BLaER1 treated with 17β-estradiol and CSF1 and Interleukin-3, amounts not matched to agents 10 nM and 100 nM (cell line): ENCODE data around the gene NPIPB6.

Experiments
- H3K27ac ChIP-seq, 11 experiments: shearing (Covaris generic); formaldehyde crosslinking; 2 replicates each; pipeline ENCODE4 v1.8.1; 2022
- H3K27me3 ChIP-seq, 11 experiments: shearing (Covaris generic); formaldehyde crosslinking; 2 replicates each; pipeline ENCODE4 v1.8.1; 2022
- H3K36me3 ChIP-seq, 11 experiments: shearing (Covaris generic); formaldehyde crosslinking; 2 replicates each; pipeline ENCODE4 v1.8.1; 2022
- H3K4me1 ChIP-seq, 10 experiments: shearing (Covaris generic); formaldehyde crosslinking; 2 replicates each; pipeline ENCODE4 v1.8.1; 2022
- H3K4me2 ChIP-seq, 11 experiments: shearing (Covaris generic); formaldehyde crosslinking; 2 replicates each; pipeline ENCODE4 v1.8.1; 2022
- H3K4me3 ChIP-seq, 10 experiments: shearing (Covaris generic); formaldehyde crosslinking; 2 replicates each; pipeline ENCODE4 v1.8.1; 2022
- H3K9ac ChIP-seq, 11 experiments: shearing (Covaris generic); formaldehyde crosslinking; 2 replicates each; pipeline ENCODE4 v1.8.1; 2022
- H3K9me3 ChIP-seq, 11 experiments: shearing (Covaris generic); formaldehyde crosslinking; replicated peaks in 1 of 11; 2 replicates each; pipeline ENCODE4 v1.8.1; 2022
- H4K20me1 ChIP-seq, 11 experiments: shearing (Covaris generic); formaldehyde crosslinking; 2 replicates each; pipeline ENCODE4 v1.8.1; 2022
- Cebpa-rat ChIP-seq, 11 experiments: shearing (Covaris generic); IDR thresholded peaks; 2 replicates each; pipeline ENCODE4 v1.8.1; 2022

Gene NPIPB6

DNA sequence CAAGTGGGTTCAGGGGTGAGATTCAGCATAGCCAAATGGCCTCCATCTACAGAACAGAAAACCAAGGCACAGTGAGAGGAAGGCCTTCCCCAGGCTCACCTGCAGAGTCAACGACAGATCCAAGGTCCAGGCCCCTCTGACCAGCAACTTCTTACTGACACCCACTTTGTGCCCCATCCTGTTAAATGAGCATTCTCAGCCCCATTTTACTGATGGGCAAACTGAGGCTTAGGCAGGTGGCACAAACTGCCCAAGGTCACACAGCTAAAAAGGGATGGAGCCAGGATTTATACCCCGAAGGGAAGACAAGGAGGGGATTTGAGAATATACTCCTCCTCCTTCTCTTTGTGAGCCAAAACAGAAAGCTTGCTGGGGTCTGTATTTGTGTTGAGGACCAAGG lies 61.7 kb downstream of the NPIPB6 start:
- Histone ChIP-seq H3K27me3 (no peaks in the 10 kb centered on the region), H3K9me3 (no peaks in the 10 kb centered on the region), H3K4me1 (peaks cover 8 to 59% (median 50%) of the 10 kb centered on the region in 10 experiments), H3K27ac (0 out of 22 replicates have a peak overlapping the region, but pooled peaks of 2 of the 11 experiments have one; percentile 34 to 47), H3K4me2 (peak overlapping the region in 7 of 11 experiments; percentile 65 to 87 (median 76); a peak in 13 of 22 replicates), H3K9ac (peak overlapping the region in 3 of 11 experiments; percentile 43 to 59 (median 45); a peak in 3 of 22 replicates), H3K36me3 (peaks cover 0 to 84% (median 54%) of the 10 kb centered on the region in 11 experiments; a peak in 16 of 22 replicates), H3K4me3 (no peak overlapping the region), H4K20me1 (peaks cover 0 to 97% (median 74%) of the 10 kb centered on the region in 11 experiments; a peak in 17 of 22 replicates)
- no peak for TF ChIP-seq Cebpa-rat (IDR thresholded peaks at IDR 0.05)

DNA sequence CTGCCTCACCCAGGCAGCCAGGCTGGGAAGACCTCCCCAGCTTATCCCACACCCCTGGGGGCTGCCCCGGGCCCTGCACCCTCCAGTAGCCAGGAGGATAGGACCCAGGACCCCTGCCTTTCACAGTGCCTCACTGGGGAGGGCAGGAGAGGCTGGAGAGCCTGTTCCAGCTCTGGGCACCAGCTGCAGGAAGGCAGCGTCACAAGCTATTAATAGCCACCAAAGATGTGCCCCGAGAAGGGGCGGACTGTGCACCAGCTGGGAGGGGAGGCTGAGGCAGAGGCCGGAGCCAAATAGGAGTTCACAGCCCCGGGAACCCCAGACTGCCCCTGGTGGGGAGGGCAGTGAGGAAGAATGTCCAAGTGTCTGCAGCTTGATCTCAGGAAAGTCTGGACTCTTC lies 62.2 kb downstream of the NPIPB6 start:
- Histone ChIP-seq H3K36me3 (peaks cover 0 to 79% (median 54%) of the 10 kb centered on the region in 11 experiments; a peak in 16 of 22 replicates), H3K4me2 (peak overlapping the region; percentile 31 to 87 (median 72); a peak in 20 of 22 replicates), H3K27ac (peak overlapping the region in 3 of 11 experiments; percentile 27 to 47 (median 34); a peak in 3 of 22 replicates), H4K20me1 (peaks cover 0 to 96% (median 79%) of the 10 kb centered on the region in 11 experiments; a peak in 17 of 22 replicates), H3K9me3 (no peaks in the 10 kb centered on the region), H3K27me3 (no peaks in the 10 kb centered on the region), H3K4me3 (no peak overlapping the region; a peak in 1 of 20 replicates), H3K9ac (peak overlapping the region in 5 of 11 experiments; percentile 20 to 59 (median 43); a peak in 7 of 22 replicates), H3K4me1 (peaks cover 8 to 63% (median 55%) of the 10 kb centered on the region in 10 experiments)
- TF ChIP-seq Cebpa-rat (IDR thresholded peaks at IDR 0.05) = no peak

DNA sequence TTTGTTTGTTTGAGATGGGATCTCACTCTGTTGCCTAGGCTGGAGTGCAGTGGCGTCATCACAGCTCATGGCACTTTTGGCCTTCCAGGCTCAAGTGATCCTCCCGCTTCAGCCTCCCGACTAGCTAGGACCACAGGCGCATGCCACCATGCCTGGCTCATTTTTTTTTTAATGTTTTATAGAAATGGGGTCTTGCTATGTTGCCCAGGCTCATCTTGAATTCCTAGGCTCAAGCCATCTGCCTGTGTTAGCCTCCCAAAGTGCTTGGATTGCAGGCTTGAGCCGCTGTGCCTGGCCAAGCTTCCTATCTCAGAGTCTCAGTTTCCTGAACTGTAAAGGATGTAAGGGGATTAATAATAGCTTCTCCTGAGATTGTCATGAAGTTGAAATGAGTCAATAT lies 63.0 kb downstream of the NPIPB6 start:
- H4K20me1 ChIP-seq = peaks cover 0 to 97% (median 83%) of the 10 kb centered on the region in 11 experiments; a peak in 17 of 22 replicates
- no peak overlapping the region for H3K4me3 ChIP-seq
- H3K4me2 ChIP-seq = peak overlapping the region in 8 of 11 experiments; percentile 39 to 87 (median 76); a peak in 13 of 22 replicates

DNA sequence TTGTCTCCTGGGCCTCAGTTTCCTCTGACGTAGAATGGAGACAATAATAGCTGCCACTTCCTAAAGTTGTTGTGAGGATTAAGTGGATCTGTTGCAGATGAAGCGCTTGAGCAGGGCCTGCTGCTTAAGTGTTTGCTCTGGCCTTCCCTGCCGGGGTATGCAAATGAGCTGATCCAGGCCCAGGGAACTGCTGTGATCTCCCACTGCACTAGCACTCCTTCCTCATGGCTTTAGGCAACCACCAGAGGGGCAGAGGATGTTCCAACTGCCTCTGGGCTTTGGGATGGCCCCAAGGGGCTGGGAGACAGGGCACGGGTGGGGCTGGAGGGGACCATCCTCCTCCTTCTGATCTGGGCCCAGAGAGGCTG lies 64.8 kb downstream of the NPIPB6 start:
- Histone ChIP-seq H3K27me3 (no peaks in the 10 kb centered on the region), H3K36me3 (peaks cover 0 to 62% (median 34%) of the 10 kb centered on the region in 11 experiments; a peak in 16 of 22 replicates)

More for the DNA sequence above, 63.0 kb downstream of the NPIPB6 start:
- Histone ChIP-seq H3K9me3 (no peaks in the 10 kb centered on the region), H3K9ac (peak overlapping the region in 1 of 11 experiments; percentile 59; a peak in 3 of 22 replicates), H3K36me3 (peaks cover 0 to 73% (median 49%) of the 10 kb centered on the region in 11 experiments; a peak in 16 of 22 replicates), H3K27ac (peak overlapping the region in 2 of 11 experiments; percentile 27 to 47; a peak in 1 of 22 replicates), H3K27me3 (no peaks in the 10 kb centered on the region), H3K4me1 (peaks cover 8 to 72% (median 59%) of the 10 kb centered on the region in 10 experiments)
- TF ChIP-seq Cebpa-rat (IDR thresholded peaks at IDR 0.05) = no peak

DNA sequence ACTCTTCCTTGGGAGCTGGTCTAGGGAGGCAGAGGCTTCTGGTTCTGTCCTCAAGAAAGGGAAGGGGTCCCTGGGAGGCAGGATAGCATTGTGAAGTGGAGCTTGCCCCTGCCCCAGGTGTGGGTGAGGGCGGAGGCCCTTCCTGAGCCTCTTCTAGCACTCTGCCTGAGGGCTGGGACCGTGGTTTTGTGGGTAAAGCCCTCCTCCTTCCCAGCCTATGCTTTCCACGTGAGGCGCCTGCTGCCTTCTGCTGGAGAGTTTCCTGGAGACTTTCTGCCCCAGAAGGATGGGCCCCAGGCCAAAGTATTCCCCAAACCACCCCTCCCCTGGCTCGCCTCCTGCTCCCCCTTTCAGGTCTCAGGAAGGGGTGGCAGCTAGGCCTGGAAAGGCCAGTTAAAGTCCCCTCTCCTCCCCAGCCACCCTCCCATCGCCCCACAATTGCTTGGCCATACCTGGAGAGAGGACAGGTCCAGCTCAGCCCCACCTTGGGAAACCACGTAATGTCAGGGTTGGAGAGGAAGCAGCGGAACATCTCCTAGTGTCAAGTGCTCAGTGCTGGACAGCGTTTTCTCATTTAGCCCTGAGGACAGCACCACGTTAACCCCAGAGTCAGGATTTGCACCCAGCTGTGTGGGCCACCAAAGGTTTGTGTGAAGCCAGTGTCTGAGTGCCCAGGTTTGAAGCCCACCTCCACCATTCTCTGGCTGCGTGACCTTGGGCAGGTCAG lies 65.4 kb downstream of the NPIPB6 start:
- peaks cover 17 to 91% (median 78%) of the 10 kb centered on the region in 10 experiments for H3K4me1 ChIP-seq
- H4K20me1 ChIP-seq = peaks cover 0 to 92% (median 82%) of the 10 kb centered on the region in 11 experiments; a peak in 17 of 22 replicates
- H3K9me3 ChIP-seq = no peaks in the 10 kb centered on the region
- H3K4me2 ChIP-seq = peak overlapping the region in 9 of 11 experiments; percentile 20 to 55 (median 43); a peak in 13 of 22 replicates
- H3K36me3 ChIP-seq = peaks cover 0 to 57% (median 32%) of the 10 kb centered on the region in 11 experiments; a peak in 14 of 22 replicates
- H3K9ac ChIP-seq = peak overlapping the region in 3 of 11 experiments; percentile 3 to 18 (median 5); a peak in 2 of 22 replicates
- no peak overlapping the region for H3K4me3 ChIP-seq
- no peaks in the 10 kb centered on the region for H3K27me3 ChIP-seq
- no peak overlapping the region; a peak in 1 of 22 replicates for H3K27ac ChIP-seq
- no peak for TF ChIP-seq Cebpa-rat (IDR thresholded peaks at IDR 0.05)

More for the DNA sequence above, 64.8 kb downstream of the NPIPB6 start:
- 0 out of 22 replicates have a peak overlapping the region, but pooled peaks of 1 of the 11 experiments have one; percentile 3 for H3K9ac ChIP-seq
- no peak overlapping the region for H3K27ac ChIP-seq
- H3K4me2 ChIP-seq = peak overlapping the region in 3 of 11 experiments; percentile 38 to 55 (median 43); a peak in 3 of 22 replicates
- H4K20me1 ChIP-seq = peaks cover 0 to 98% (median 88%) of the 10 kb centered on the region in 11 experiments; a peak in 17 of 22 replicates
- no peaks in the 10 kb centered on the region for H3K9me3 ChIP-seq
- H3K4me3 ChIP-seq = no peak overlapping the region
- no peak for TF ChIP-seq Cebpa-rat (IDR thresholded peaks at IDR 0.05)
- peaks cover 12 to 90% (median 77%) of the 10 kb centered on the region in 10 experiments for H3K4me1 ChIP-seq

DNA sequence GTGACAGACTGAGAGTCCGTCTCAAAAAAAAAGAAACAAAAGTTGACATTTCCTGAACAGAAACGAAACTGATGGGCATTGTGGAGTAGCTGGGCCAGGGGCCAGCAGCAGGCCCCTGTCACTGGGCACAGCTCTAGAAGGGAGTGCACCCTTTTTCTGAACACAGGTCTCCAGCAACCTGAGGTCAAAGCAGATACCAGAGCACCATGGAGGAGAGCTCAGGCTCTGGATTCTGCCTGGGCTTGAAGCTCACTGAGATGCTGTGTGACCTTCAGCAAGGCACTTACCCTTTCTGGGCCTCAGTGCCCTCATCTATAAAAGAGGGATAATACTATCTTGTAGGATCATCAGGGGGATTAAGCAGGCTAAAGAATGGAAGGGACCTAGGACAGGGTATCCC lies 66.0 kb downstream of the NPIPB6 start:
- peaks cover 0 to 86% (median 77%) of the 10 kb centered on the region in 11 experiments; a peak in 17 of 22 replicates for H4K20me1 ChIP-seq
- no peak for TF ChIP-seq Cebpa-rat (IDR thresholded peaks at IDR 0.05)
- peak overlapping the region in 3 of 11 experiments; percentile 3 to 45 (median 20); a peak in 1 of 22 replicates for H3K9ac ChIP-seq
- peaks cover 0 to 53% (median 32%) of the 10 kb centered on the region in 11 experiments; a peak in 14 of 22 replicates for H3K36me3 ChIP-seq
- H3K4me2 ChIP-seq = peak overlapping the region in 9 of 11 experiments; percentile 20 to 55 (median 43); a peak in 14 of 22 replicates
- no peaks in the 10 kb centered on the region for H3K9me3 ChIP-seq
- peaks cover 18 to 89% (median 78%) of the 10 kb centered on the region in 10 experiments for H3K4me1 ChIP-seq
- no peaks in the 10 kb centered on the region for H3K27me3 ChIP-seq
- no peak overlapping the region for H3K4me3 ChIP-seq
- H3K27ac ChIP-seq = no peak overlapping the region; a peak in 1 of 22 replicates

DNA sequence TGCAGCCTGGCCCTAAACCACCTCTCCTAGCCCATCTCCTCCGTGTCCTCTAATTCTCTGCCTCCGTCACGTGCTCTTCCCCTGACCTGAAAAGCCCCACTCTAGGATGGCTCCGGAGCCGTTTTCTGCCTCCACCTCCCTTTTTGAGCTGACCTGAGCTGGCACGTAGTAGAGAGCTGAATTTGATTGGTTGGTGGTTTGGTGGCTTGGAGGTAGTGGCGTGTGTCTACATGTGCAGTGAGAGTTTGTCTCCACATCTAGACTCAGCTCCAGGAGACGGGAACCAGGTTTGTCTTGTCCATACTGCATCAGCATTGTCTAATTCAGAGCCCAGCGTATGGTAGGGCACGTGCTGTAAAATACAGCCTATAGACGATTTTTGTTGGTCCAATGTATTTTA lies 68.0 kb downstream of the NPIPB6 start:
- H3K27me3 ChIP-seq = no peaks in the 10 kb centered on the region
- H3K9me3 ChIP-seq = no peaks in the 10 kb centered on the region
- peaks cover 0 to 66% (median 56%) of the 10 kb centered on the region in 11 experiments; a peak in 17 of 22 replicates for H4K20me1 ChIP-seq
- H3K27ac ChIP-seq = peak overlapping the region in 3 of 11 experiments; percentile 8 to 22 (median 15); a peak in 3 of 22 replicates
- no peak overlapping the region for H3K4me3 ChIP-seq
- no peak for TF ChIP-seq Cebpa-rat (IDR thresholded peaks at IDR 0.05)
- H3K4me1 ChIP-seq = peaks cover 22 to 83% (median 74%) of the 10 kb centered on the region in 10 experiments
- peaks cover 0 to 33% (median 18%) of the 10 kb centered on the region in 11 experiments; a peak in 14 of 22 replicates for H3K36me3 ChIP-seq
- H3K4me2 ChIP-seq = peak overlapping the region in 9 of 11 experiments; percentile 92 to 100 (median 99); a peak in 16 of 22 replicates
- H3K9ac ChIP-seq = peak overlapping the region in 7 of 11 experiments; percentile 18 to 99 (median 59); a peak in 10 of 22 replicates

DNA sequence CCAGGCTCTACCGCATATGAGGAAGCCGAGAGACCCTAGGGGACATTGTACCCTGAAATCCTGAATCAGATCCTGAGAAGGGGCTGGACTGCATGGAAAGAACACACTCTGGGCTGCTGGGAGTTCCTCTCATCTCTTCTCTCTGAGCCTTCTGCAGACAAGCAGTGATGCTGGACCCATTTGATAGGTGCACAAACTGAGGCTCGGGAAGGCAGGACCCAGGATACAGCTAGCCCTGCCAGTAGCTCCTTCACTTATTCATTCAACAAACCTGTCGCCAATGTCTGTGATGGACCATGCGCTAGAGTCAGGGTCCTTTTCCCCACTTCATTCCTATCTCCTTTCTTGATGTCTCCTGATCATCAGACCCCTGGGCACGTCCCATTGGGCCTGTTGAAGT lies 69.1 kb downstream of the NPIPB6 start:
- Histone ChIP-seq H3K27me3 (no peaks in the 10 kb centered on the region), H3K27ac (peak overlapping the region in 6 of 11 experiments; percentile 89 to 93 (median 92); a peak in 7 of 22 replicates), H3K9me3 (no peaks in the 10 kb centered on the region), H3K36me3 (peaks cover 0 to 22% (median 7%) of the 10 kb centered on the region in 11 experiments; a peak in 11 of 22 replicates), H3K9ac (peak overlapping the region in 9 of 11 experiments; percentile 74 to 99 (median 94); a peak in 15 of 22 replicates), H3K4me1 (peaks cover 32 to 83% (median 77%) of the 10 kb centered on the region in 10 experiments), H3K4me2 (peak overlapping the region; percentile 92 to 100 (median 100); a peak in 21 of 22 replicates), H3K4me3 (peak overlapping the region in 9 of 10 experiments; percentile 87 to 100 (median 98); a peak in 15 of 20 replicates), H4K20me1 (peaks cover 0 to 55% (median 46%) of the 10 kb centered on the region in 11 experiments; a peak in 17 of 22 replicates)
- TF ChIP-seq Cebpa-rat (IDR thresholded peaks at IDR 0.05) = no peak
